Upper lobe of left lung (tissue), 6 donors: Measurements from ENCODE around the gene ENDOV. TPM values are rescaled to one million over a fixed set of nuclear protein-coding genes. Genes with fewer than 3 reads are reported as not detected.

ENCODE experiments used
- ATAC-seq, 2 donors: fragments of 200-7000 bp; cut with Tn5 transposase; one replicate each; pipeline ENCODE4 v1.9.1; 2022; ENCODE audit warnings: mild to moderate bottlenecking in 2 of 2, moderate library complexity in 2 of 2; ENCODE audit not compliant: low FRiP score in 2 of 2
- DNase-seq, 2 donors: peaks; one replicate each; pipeline ENCODE4 v3.0.0-alpha.2; 2019 to 2020
- H3K27ac ChIP-seq, 4 donors: fragments of 200-600 bp; sonication (generic); one replicate each; pipeline ENCODE4 v1.5.1; 2016 to 2019
- H3K27me3 ChIP-seq, 4 donors: fragments of 200-600 bp; sonication (generic); one replicate each; pipeline ENCODE4 v1.5.1; 2017 to 2019
- H3K36me3 ChIP-seq, 4 donors: fragments of 200-600 bp; sonication (generic); one replicate each; pipeline ENCODE4 v1.5.1; 2016 to 2019
- H3K4me1 ChIP-seq, 4 donors: fragments of 200-600 bp; sonication (generic); one replicate each; pipeline ENCODE4 v1.5.1; 2018 to 2019
- H3K4me3 ChIP-seq, 4 donors: fragments of 200-600 bp; sonication (generic); one replicate each; pipeline ENCODE4 v1.5.1; 2017 to 2019; ENCODE audit warnings: mild to moderate bottlenecking in 2 of 4, moderate library complexity in 1 of 4
- H3K9me3 ChIP-seq, 4 donors: fragments of 200-600 bp; sonication (generic); one replicate each; pipeline ENCODE4 v1.5.1; 2018 to 2019
- CTCF ChIP-seq, 6 experiments: fragments of 450-650 bp in 4 of 6; fragments of 200-600 bp in 2 of 6; sonication (generic) in 2 of 6; IDR thresholded peaks; one replicate each; pipeline ENCODE4 v1.5.1; 2016 to 2019; ENCODE audit warnings: antibody characterized with exemption in 6 of 6
- EP300 ChIP-seq, 4 donors: sonication (generic); formaldehyde crosslinking; IDR thresholded peaks; one replicate each; pipeline ENCODE4 v1.5.1; 2017; ENCODE audit warnings: antibody characterized with exemption in 4 of 4, control low read depth in 2 of 4
- POLR2A ChIP-seq, 4 donors: fragments of 450-650 bp; IDR thresholded peaks; one replicate each; pipeline ENCODE4 v1.5.1; 2016 to 2017; ENCODE audit warnings: antibody characterized with exemption in 4 of 4, mild to moderate bottlenecking in 2 of 4
- POLR2AphosphoS5 ChIP-seq, 2 donors: sonication (generic); formaldehyde crosslinking; IDR thresholded peaks; one replicate each; pipeline ENCODE4 v1.5.1; 2017; ENCODE audit warnings: antibody characterized with exemption in 2 of 2
- WGBS, 2 donors: methylation state at CpG; one replicate each; pipeline ENCODE4 v1.1.5; 2017 to 2018; 5-methylcytosine and 5-hydroxymethylcytosine counted together
- total RNA-seq, 6 donors: library from RNA; depleted of rRNA in 4 of 6; stranded (reverse); fragments of >200 nt in 4 of 6; gene quantifications; one replicate each; pipeline versions ENCODE4 v1.1.0 to v1.2.1, GENCODE V29; 2016 to 2021
- donor health status: DM: no; HTN: no; CAD: no; lungs with moderate emphysema.
- donor health status: DM: no; HTN: yes; CAD: no; lungs with severe emphysema.

Gene ENDOV
- total RNA-seq, 6 donors from 2014 or later = 16.7 to 93.2 (median 25.6) TPM

- Histone ChIP-seq H3K9me3 (no peaks in the 10 kb centered on the region), H3K27me3 (peaks cover 0 to 6% (median 2%) of the 10 kb centered on the region in 4 donors), H3K4me3 (no peak overlapping the region), H3K36me3 (no peaks in the 10 kb centered on the region), H3K4me1 (no peaks in the 10 kb centered on the region), H3K27ac (no peak overlapping the region)
- TF ChIP-seq POLR2AphosphoS5 (IDR thresholded peaks at IDR 0.05) = no peak
- no peak for TF ChIP-seq CTCF (IDR thresholded peaks at IDR 0.05)
- no peak for TF ChIP-seq EP300 (IDR thresholded peaks at IDR 0.05)
- no peak for TF ChIP-seq POLR2A (IDR thresholded peaks at IDR 0.05)
- 55 to 72% methylated on average over 13 of the region's 13 CpGs for WGBS, 2 donors
- ATAC-seq (no peak), DNase-seq (no peak)
Observed at GRCh38 chr17:80463784-80464400, 48.9 kb downstream of the ENDOV start.

- ATAC-seq (no peak), DNase-seq (peak in 1 of 2 donors; percentile 53)
- WGBS, 2 donors = 95% methylated on average over 8 of the region's 8 CpGs; no CpG with 5 or more reads in 1 of the 2 donors
- Histone ChIP-seq H3K27ac (no peak overlapping the region), H3K36me3 (no peaks in the 10 kb centered on the region), H3K27me3 (peaks cover 0 to 6% (median 2%) of the 10 kb centered on the region in 4 donors), H3K4me1 (no peaks in the 10 kb centered on the region), H3K9me3 (no peaks in the 10 kb centered on the region), H3K4me3 (no peak overlapping the region)
- TF ChIP-seq POLR2AphosphoS5 (IDR thresholded peaks at IDR 0.05) = no peak
- TF ChIP-seq CTCF (IDR thresholded peaks at IDR 0.05) = no peak
- no peak for TF ChIP-seq EP300 (IDR thresholded peaks at IDR 0.05)
- TF ChIP-seq POLR2A (IDR thresholded peaks at IDR 0.05) = no peak
Observed at GRCh38 chr17:80464486-80464885, 49.5 kb downstream of the ENDOV start.

- whole genome bisulfite sequencing, 2 donors = 71 to 73% methylated on average over 20 of the region's 20 CpGs
- H3K36me3 ChIP-seq = no peaks in the 10 kb centered on the region
- DNase-seq (peak in 1 of 2 donors; percentile 27), ATAC-seq (no peak)
- H3K27ac ChIP-seq = no peak overlapping the region
- TF ChIP-seq EP300 (IDR thresholded peaks at IDR 0.05) = no peak
- TF ChIP-seq POLR2A (IDR thresholded peaks at IDR 0.05) = no peak
- TF ChIP-seq CTCF (IDR thresholded peaks at IDR 0.05) = no peak
- no peak for TF ChIP-seq POLR2AphosphoS5 (IDR thresholded peaks at IDR 0.05)
- H3K27me3 ChIP-seq = peaks cover 0 to 6% (median 2%) of the 10 kb centered on the region in 4 donors
- H3K4me1 ChIP-seq = no peaks in the 10 kb centered on the region
- H3K9me3 ChIP-seq = no peaks in the 10 kb centered on the region
- no peak overlapping the region for H3K4me3 ChIP-seq
Observed at GRCh38 chr17:80465327-80465974, 50.5 kb downstream of the ENDOV start.

- TF ChIP-seq CTCF (IDR thresholded peaks at IDR 0.05) (no peak), POLR2AphosphoS5 (IDR thresholded peaks at IDR 0.05) (no peak), EP300 (IDR thresholded peaks at IDR 0.05) (no peak), POLR2A (IDR thresholded peaks at IDR 0.05) (no peak)
- ATAC-seq (no peak), DNase-seq (peak in 1 of 2 donors; percentile 53)
- Histone ChIP-seq H3K27me3 (peaks cover 0 to 6% (median 2%) of the 10 kb centered on the region in 4 donors), H3K4me1 (no peaks in the 10 kb centered on the region), H3K27ac (no peak overlapping the region), H3K36me3 (no peaks in the 10 kb centered on the region), H3K9me3 (no peaks in the 10 kb centered on the region), H3K4me3 (no peak overlapping the region)
- 57 to 79% methylated on average over 1 to 15 of the region's 15 CpGs for WGBS, 2 donors
Observed at GRCh38 chr17:80466188-80466705, 51.3 kb downstream of the ENDOV start.
